NCI-H1048 (cell line): Measurements from ENCODE around the gene HMGCS2.

Source experiments
- DNase-seq: peaks from one replicate; lab custom pipeline; 2025; lab: John Stamatoyannopoulos, UW

The HMGCS2 gene

DNA sequence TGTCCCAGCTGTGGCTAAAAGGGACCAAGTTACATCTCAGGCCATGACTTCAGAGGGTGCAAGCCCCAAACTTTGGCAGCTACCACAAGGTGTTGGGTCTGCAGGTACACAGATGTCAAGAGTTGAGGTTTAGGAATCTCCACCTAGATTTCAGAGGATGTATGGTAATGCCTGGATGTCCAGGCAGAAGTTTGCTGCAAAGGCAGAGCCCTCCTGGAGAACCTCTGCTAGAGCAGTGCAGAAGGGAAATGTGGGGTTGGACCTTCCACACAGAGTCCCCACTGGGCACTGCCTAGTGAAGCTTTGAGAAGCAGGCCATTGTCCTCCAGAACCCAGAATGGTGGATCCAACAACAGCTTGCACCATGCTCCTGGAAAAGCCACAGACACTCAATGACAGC, 67.0 kb downstream of the HMGCS2 start:
- no peak for DNase-seq

- DNase-seq, result no peak
These were observed 68.4 kb downstream of the HMGCS2 start for GRCh38 chr1:119700326-119700725.
